HG02623 (cell line): Measurements from ENCODE around the gene LBR.

ENCODE experiments used
- ATAC-seq: cut with Tn5 transposase; IDR thresholded peaks from one replicate; pipeline ENCODE4 v1.9.1; 2021; ENCODE audit warnings: moderate library complexity; ENCODE audit not compliant: unreplicated experiment

The LBR gene

DNA sequence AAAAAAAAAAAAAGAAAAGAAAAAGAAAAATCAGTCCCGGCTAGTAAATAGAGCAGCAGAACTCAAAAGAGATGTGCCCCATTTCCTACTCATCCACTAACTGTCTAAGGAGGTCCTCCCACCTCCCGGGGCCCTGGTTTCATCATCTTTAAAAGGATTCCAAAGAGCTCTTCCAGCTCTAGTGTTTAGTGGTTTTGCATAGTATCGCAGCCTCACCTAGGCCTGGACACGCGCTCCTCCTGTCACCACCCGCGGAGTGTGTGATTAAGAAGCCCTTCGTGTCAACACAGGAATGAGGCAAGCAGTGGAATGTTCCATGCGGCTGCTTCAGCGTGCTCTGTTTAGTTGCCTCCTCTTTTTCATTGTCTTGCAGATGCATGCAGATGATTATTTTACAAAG lies 49.0 kb downstream of the LBR start:
- ATAC-seq = no peak

DNA sequence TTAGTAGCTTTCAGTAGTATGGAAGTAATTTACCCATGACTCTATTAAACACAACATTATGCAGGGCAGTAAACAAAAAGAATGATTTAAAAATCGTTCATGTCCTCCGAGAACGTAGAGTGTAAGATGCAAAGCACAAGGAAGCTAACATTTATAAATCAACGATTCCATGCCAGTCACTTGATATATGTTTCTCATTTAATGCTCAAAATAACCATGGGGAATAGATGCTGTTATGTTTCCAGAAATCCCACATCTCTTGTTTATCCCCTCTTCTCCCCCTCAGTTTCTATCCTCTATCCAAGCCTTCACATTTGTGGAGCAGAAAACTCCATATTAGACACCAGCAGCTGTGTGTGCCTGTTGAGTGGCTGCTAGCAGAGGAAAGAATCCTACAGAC lies 52.8 kb downstream of the LBR start:
- ATAC-seq = no peak

DNA sequence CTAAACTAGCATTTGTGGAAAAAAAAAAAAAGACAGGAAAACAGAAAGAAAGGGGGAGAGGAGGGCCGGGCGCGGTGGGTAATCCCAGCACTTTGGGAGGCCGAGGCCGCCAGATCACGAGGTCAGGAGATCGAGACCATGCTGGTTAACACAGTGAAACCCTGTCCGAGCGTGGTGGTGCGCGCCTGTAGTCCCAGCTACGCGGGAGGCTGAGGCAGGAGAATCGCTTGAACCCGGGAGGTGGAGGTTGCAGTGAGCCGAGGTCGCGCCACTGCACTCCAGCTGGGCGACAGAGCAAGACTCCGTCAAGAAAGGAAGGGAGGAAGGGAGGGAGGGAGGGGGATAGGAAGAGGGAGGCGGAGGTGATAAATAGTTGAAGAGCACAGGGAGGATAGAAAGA lies 54.7 kb downstream of the LBR start:
- no peak for ATAC-seq

DNA sequence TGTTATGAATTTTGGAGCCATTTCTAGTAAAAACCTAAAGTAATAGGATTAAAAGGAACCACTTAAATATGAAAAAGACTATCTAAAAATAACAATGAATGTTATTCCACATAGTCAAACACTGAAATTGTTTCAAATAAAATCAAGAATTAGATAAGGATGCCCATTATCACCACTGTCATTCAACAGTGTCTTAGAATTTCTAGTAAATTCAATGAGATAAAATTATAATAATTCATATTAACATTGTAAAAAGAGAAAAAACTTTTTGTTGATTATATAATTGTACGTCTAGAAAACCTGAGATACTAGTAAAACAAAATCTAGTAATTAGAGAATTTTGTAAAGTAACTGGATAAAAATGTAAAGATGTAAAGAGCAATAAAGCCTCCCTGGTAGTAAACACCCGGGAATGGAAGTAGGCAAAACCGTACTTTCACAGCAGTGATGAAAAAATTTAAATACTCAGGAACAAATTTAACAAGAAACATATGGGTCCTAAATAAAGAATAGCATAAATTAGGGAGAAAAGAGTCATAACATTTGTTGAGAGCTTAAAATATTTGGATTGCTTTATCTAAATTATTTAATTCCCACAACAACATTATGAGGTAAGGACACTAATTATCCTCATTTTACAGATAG lies 56.4 kb downstream of the LBR start:
- no peak for ATAC-seq

DNA sequence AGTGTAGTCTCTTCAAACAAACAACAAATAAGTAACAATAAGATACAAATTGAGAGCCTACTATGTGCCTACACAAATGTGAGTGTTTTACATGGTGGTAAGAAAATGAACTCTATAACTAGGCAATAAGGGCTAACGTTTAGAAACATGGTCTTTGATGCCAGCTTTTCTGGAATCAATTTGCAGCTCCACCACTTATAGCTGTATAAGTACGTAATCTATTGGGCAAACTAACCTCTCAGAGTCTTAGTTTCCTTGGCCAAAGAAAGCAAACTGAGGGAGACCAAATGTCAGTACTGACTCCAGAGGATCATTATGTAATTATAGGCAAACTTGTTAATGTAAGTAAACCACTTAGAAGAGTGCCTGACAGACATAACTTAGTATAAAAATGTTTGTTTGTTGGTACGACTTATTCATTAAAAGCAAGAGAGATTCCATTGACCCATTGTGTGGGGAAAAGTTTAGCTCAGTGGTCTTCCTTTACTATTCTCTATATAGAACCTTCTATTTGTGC lies 59.7 kb downstream of the LBR start:
- ATAC-seq = no peak

DNA sequence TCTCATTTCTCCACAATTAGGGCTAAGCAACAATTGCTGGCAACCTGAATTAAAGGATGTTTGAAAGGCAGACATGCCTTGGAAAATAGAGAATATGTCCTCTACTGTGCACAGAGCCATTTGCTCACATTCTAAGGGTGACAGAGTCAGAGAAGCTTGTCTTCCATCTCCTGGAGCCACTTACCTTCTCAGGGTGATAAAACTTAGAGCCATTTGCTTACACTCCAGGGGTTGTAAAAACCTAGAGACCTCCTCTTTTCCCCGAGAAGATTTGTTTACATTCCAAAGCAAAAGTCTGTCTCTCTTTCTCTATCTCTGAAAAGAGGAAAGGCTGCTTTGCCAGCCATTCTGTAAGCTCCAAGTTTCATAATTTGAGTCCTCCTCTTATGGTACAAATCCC lies 61.3 kb downstream of the LBR start:
- ATAC-seq = no peak

DNA sequence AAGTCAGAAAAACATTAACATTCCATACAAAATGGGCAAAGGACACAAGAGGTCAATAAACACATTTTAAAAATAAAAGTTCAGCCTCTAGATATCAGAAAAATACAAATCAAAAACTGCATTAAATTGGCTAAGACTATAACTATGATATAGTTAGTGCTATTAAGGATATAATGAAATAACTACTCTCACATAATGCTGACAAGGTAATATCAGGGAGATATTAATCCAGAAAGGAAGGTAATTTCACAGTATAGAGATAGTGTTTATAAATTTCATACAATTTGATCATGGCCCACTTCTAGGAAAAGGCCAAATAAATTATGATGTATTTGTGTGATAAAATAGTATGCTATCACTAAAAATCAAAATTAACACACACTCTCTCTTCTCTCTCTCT lies 61.8 kb downstream of the LBR start:
- ATAC-seq = no peak

DNA sequence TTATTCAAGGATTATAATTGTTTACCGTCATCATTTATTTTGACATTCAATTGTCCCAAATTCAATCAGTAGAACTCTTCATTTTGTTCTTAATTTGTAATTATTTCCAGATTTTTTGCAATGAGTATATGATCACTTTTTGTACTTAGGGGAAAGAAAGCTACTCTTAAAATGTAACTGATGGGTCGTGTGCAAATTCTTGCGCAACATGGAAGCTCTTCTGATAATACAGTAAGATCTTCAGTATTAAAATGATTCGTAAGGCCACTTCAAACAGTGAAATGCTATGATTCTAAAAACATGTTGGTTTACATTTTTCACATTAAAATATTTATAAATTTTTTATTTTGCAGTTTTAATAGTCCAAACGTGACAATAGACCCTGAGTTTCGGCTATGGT lies 63.4 kb downstream of the LBR start:
- no peak for ATAC-seq

DNA sequence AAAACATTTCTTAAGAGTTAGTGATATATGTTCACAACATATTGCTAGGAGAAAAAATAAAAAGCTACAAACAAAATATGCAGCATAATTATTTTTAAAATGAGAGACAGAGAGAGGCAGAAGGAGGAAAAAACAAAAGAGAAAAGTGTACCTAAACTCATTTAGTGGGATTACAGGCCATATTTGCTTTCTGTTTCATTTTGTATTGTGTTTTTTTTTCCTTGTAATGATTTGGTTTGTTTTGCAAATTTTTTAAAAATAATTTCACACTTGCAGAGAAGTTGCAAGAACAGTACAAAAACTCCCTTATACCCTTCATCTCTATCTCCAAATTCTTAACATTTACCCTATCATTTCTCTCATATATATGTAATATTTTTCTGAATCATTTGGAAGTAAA lies 65.0 kb downstream of the LBR start:
- peak; percentile 42 for ATAC-seq

DNA sequence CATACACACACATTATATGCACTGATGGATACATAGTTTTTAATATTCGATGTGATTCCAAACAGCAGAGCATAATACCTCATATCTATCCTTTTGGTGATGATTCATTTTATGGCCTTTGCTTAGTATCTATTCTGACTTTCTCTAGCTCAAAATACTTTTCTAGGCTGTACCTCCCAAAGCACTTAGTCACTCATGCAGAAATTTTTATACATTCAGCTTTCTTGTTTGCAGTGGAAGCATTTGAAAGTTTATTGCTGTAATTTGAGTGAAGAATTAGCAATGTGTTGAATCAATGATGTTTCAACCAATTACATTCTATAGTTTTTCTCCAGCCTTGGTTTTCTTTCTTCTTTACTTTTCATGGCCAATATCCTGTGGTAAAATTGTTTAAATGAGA lies 66.7 kb downstream of the LBR start:
- no peak for ATAC-seq

DNA sequence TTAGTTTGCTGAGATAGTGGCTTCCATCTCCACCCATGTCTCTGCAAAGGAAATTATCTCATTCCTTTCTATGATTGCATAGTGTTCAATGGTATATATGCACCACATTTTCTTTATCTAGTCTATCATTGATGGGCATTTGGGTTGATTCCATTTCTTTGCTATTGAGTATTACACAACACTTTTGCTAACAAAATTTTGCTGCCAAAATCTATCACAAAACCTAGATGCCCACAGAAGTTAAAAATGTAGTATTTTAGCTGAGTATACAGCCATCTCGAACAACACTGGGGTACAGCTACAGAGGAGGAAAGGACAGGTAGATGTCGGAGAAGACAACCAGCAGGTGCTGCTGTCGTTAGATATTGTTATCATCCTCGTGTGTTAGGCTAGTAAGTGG lies 67.7 kb downstream of the LBR start:
- no peak for ATAC-seq

DNA sequence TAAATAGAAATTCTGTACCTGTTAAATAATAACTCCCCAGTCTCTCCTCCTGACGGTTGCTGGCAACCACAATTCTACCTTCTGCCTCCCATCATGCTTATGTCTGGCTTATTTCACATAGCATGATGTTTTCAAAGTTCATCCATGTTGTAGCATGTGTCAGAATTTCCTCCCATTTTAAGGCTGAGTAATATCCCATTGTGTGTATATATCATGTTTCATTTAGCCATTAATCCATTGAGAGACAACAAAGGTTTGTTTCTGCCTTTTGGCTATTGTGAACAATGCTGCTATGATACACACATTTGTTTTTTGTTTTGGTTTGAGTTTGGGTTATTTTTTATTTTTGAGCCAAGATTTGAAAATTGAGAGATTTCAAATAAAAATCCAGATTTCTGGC lies 72.0 kb downstream of the LBR start:
- no peak for ATAC-seq

DNA sequence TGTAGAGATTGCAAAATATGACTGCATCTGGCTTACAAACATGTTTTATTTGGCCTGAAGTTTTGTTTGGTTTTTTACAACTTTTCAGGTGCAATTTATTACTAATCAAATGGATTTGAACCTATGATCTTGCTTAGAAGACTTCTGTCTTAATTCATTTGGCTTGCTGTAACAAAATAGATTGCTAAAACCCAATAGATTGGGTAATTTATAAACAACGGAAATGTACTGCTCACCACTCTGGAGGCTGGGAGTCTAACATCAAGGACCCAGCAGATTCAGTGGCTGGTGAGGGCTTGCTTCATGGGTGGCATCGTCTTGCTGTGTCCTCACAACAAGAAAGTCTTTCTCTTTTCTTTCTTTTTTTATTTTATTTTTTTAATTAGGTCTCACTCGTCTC lies 72.9 kb downstream of the LBR start:
- ATAC-seq = no peak
